ENCODE data around the gene BPIFB3.
"Not testable (repeated sequence)": the region's sequence is repeated elsewhere in the genome, so short reads cannot be mapped to it uniquely, and the experiment has no call there.

Gene BPIFB3

GRCh38 chr20:33095249-33095648, 41.5 kb downstream of the BPIFB3 start:
- Histone ChIP-seq H3K4me1 (ENCODE audit: control insufficient read depth, insufficient read depth, low read length) (no peaks in the 10 kb centered on the region), H3K36me3 (ENCODE audit: control insufficient read depth in 2 of 2, insufficient read depth in 1 of 2, low read length in 2 of 2) (no peaks in the 10 kb centered on the region), H3K4me3 (ENCODE audit: low read depth, low read length) (no peak overlapping the region), H3K9me3 (ENCODE audit: control insufficient read depth, insufficient read depth, low read depth, low read length) (no peaks in the 10 kb centered on the region), H3K27ac (ENCODE audit: extremely low read depth, low read depth, low read length) (no peak overlapping the region)
- TF ChIP-seq GFI1B (tag by site-specific recombination; IDR thresholded peaks at IDR 0.05) (no peak), ZNF354C (tag by site-specific recombination; IDR thresholded peaks at IDR 0.05; ENCODE audit: borderline replicate concordance, low read depth) (no peak), ZNF23 (tag by site-specific recombination; IDR thresholded peaks at IDR 0.05; ENCODE audit: borderline replicate concordance) (no peak), ZNF624 (tag by site-specific recombination; IDR thresholded peaks at IDR 0.05) (no peak), ZNF239 (tag by site-specific recombination; IDR thresholded peaks at IDR 0.05) (no peak), ZNF692 (tag by site-specific recombination; IDR thresholded peaks at IDR 0.05) (no peak), ZNF335 (tag by site-specific recombination; conservative IDR thresholded peaks at IDR 0.05) (no peak)
- ChIA-PET CTCF (interaction anchor here (0.6 to 3.5 kb wide), 7 partner anchors 8 to 421 kb away, joined by 3 to 34 read pairs (median 7); partner anchors contain the start of gene C20orf203), POLR2A (no interaction called here)

- H3K4me3 ChIP-seq (ENCODE audit: low read depth, low read length); H3K36me3 ChIP-seq (ENCODE audit: control insufficient read depth in 2 of 2, insufficient read depth in 1 of 2, low read length in 2 of 2); H3K9me3 ChIP-seq (ENCODE audit: control insufficient read depth, insufficient read depth, low read depth, low read length); H3K27ac ChIP-seq (ENCODE audit: extremely low read depth, low read depth, low read length); H3K4me1 ChIP-seq (ENCODE audit: control insufficient read depth, insufficient read depth, low read length); POLR2A ChIA-PET: not testable (repeated sequence)
- TF ChIP-seq, protein P1, sequence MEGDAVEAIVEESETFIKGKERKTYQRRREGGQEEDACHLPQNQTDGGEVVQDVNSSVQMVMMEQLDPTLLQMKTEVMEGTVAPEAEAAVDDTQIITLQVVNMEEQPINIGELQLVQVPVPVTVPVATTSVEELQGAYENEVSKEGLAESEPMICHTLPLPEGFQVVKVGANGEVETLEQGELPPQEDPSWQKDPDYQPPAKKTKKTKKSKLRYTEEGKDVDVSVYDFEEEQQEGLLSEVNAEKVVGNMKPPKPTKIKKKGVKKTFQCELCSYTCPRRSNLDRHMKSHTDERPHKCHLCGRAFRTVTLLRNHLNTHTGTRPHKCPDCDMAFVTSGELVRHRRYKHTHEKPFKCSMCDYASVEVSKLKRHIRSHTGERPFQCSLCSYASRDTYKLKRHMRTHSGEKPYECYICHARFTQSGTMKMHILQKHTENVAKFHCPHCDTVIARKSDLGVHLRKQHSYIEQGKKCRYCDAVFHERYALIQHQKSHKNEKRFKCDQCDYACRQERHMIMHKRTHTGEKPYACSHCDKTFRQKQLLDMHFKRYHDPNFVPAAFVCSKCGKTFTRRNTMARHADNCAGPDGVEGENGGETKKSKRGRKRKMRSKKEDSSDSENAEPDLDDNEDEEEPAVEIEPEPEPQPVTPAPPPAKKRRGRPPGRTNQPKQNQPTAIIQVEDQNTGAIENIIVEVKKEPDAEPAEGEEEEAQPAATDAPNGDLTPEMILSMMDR (tag by site-specific recombination; IDR thresholded peaks at IDR 0.05), result peak; percentile 94
- TF ChIP-seq SCRT2 (tag by site-specific recombination; IDR thresholded peaks at IDR 0.05), result peak; percentile 83
- peak; percentile 97 for TF ChIP-seq ZNF654 (tag by site-specific recombination; IDR thresholded peaks at IDR 0.05; ENCODE audit: low read depth)
- TF ChIP-seq ZNF692 (tag by site-specific recombination; IDR thresholded peaks at IDR 0.05), result peak; percentile 60; the same call in 1 of the 2 replicates
- 0 out of 2 replicates have a peak, but pooled peaks have one; percentile 33 for TF ChIP-seq ZFP69B (tag by site-specific recombination; IDR thresholded peaks at IDR 0.05)
- CTCF ChIA-PET, result interaction anchor here (0.6 to 3.5 kb wide), 23 partner anchors 9 to 422 kb away, joined by 3 to 34 read pairs (median 4); partner anchors contain the start of gene C20orf203
These were observed 42.3 kb downstream of the BPIFB3 start for GRCh38 chr20:33095902-33096584.

DNA sequence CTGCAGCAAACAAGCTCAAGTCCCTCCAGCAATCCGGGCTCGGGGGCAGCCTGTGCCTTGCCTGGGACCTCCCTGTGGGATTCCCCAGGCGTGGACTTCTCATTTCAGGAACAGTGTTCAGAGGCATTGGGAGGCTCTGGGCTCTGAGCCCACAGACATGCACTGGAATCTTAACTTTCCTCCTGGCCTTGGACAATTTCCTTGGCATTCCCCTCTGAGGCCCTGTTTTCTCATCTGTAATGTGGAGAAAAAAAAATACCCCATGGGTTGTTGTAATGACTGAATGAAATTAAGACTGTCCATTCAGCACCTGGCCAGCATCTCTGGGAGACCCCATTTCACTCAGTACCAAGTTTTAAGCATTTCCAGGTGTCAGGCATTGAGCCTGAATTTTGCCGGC, 43.3 kb downstream of the BPIFB3 start:
- H3K4me3 ChIP-seq (ENCODE audit: low read depth, low read length), result no peak overlapping the region
- H3K27ac ChIP-seq (ENCODE audit: extremely low read depth, low read depth, low read length), result no peak overlapping the region
- no peaks in the 10 kb centered on the region for H3K9me3 ChIP-seq (ENCODE audit: control insufficient read depth, insufficient read depth, low read depth, low read length)
- no peaks in the 10 kb centered on the region for H3K36me3 ChIP-seq (ENCODE audit: control insufficient read depth in 2 of 2, insufficient read depth in 1 of 2, low read length in 2 of 2)
- CTCF ChIA-PET, result interaction anchor here (0.6 to 3.5 kb wide), 8 partner anchors 49 to 368 kb away, joined by 3 to 34 read pairs (median 6); no protein-coding TSS in a partner anchor
- no peaks in the 10 kb centered on the region for H3K4me1 ChIP-seq (ENCODE audit: control insufficient read depth, insufficient read depth, low read length)
- POLR2A ChIA-PET, result no interaction called here
- TF ChIP-seq ZNF600 (tag by site-specific recombination; IDR thresholded peaks at IDR 0.05) (no peak), EGR2 (tag by site-specific recombination; IDR thresholded peaks at IDR 0.05; ENCODE audit: low read depth) (no peak), FEZF1 (tag by site-specific recombination; IDR thresholded peaks at IDR 0.05) (no peak), PRDM1 (tag by site-specific recombination; IDR thresholded peaks at IDR 0.05) (no peak), ATF2 (tag by site-specific recombination; IDR thresholded peaks at IDR 0.05; ENCODE audit: low read depth) (no peak), IKZF3 (tag by site-specific recombination; IDR thresholded peaks at IDR 0.05) (no peak), ZNF37A (tag by site-specific recombination; IDR thresholded peaks at IDR 0.05) (no peak), ZNF580 (tag by site-specific recombination; IDR thresholded peaks at IDR 0.05) (no peak), ZNF221 (tag by site-specific recombination; IDR thresholded peaks at IDR 0.05; ENCODE audit: borderline replicate concordance) (no peak)
- TF ChIP-seq, protein P2, sequence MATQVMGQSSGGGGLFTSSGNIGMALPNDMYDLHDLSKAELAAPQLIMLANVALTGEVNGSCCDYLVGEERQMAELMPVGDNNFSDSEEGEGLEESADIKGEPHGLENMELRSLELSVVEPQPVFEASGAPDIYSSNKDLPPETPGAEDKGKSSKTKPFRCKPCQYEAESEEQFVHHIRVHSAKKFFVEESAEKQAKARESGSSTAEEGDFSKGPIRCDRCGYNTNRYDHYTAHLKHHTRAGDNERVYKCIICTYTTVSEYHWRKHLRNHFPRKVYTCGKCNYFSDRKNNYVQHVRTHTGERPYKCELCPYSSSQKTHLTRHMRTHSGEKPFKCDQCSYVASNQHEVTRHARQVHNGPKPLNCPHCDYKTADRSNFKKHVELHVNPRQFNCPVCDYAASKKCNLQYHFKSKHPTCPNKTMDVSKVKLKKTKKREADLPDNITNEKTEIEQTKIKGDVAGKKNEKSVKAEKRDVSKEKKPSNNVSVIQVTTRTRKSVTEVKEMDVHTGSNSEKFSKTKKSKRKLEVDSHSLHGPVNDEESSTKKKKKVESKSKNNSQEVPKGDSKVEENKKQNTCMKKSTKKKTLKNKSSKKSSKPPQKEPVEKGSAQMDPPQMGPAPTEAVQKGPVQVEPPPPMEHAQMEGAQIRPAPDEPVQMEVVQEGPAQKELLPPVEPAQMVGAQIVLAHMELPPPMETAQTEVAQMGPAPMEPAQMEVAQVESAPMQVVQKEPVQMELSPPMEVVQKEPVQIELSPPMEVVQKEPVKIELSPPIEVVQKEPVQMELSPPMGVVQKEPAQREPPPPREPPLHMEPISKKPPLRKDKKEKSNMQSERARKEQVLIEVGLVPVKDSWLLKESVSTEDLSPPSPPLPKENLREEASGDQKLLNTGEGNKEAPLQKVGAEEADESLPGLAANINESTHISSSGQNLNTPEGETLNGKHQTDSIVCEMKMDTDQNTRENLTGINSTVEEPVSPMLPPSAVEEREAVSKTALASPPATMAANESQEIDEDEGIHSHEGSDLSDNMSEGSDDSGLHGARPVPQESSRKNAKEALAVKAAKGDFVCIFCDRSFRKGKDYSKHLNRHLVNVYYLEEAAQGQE (tag by site-specific recombination; IDR thresholded peaks at IDR 0.05), result no peak

All from HEK293 (cell line).